Hepatocyte (in vitro differentiated cells): ENCODE results near the gene BIRC5.

Experiments used
- CTCF ChIP-seq: fragments of 200-600 bp; sonication (generic); IDR thresholded peaks from 2 replicates; pipeline ENCODE4 v1.5.1; 2016; ENCODE audit warnings: antibody characterized with exemption, mild to moderate bottlenecking; ENCODE audit not compliant: poor library complexity
- EZH2phosphoT487 ChIP-seq: fragments of 200-600 bp; sonication (generic); IDR thresholded peaks from one replicate; pipeline ENCODE4 v1.6.1; 2018; ENCODE audit warnings: antibody characterized with exemption, mild to moderate bottlenecking, low read depth, moderate library complexity; ENCODE audit not compliant: unreplicated experiment, severe bottlenecking

- TF ChIP-seq CTCF (no peak), EZH2phosphoT487 (no peak)
Observed at GRCh38 chr17:78259192-78259554, 45.1 kb downstream of the BIRC5 start.
